ENCODE measurements around the gene YPEL1.

The YPEL1 gene

DNA sequence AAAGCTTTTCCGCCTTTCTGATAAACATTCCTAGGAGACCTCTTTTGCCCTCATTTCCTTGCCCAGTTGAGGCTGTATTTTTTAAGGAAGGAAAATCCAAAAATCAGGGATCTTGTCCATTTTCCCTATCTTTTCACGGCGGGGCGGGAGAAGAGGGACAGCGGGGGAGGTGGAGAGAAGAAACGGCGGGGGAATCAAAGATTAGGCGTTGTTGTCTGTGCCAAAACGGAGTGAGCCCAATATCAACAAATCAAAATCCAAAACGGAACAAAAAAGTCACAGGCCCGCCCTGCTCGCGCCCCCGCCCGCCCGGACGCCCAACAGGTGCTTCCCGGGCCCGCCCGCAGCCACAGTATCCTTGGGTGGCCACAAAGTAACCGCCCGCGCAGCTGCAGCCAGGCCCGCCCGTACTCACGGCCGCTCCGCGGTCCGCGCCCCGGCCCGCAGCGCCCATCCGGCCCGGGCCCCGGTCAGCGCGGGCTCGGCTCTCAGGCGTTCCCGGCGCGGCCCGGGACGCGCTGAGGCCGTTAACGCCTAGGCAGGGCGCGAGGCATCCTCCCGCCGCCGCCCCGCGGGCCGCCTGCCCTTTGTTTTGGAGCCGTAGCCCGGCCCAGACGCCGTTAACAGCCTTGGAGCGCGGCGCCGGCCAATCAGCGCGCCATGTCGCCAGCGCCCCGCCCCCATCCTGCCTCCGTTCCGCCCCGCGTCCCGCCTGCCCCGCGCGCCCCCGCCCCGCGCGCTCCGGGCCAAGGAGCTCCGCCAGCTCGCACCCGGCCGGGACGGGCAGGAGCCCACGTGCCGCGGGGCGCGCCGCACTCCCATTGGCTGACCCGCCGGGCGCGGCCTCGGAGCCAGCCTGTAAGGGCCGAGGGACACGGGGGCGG lies at the start of gene YPEL1:
YPEL1 (minus strand) TSS at position 595 of the 884 bp plus-strand sequence. CDS start 25,050 bp downstream, outside the sequence.
- Histone ChIP-seq H3K36me3 (ENCODE audit: control insufficient read depth, insufficient read depth, low read length) (no peaks in the 10 kb centered on the region), H3K27me3 (ENCODE audit: control insufficient read depth, insufficient read depth, low read length) (no peaks in the 10 kb centered on the region), H3K4me3 (ENCODE audit: low read length) (peak within 1 kb of the TSS; percentile 77), H3K4me1 (ENCODE audit: control insufficient read depth, insufficient read depth, low read length) (no peaks in the 10 kb centered on the region), H3K27ac (ENCODE audit: low read depth, low read length) (peak within 1 kb of the TSS; percentile 47), H3K9ac (ENCODE audit: low read length) (no peak within 1 kb of the TSS)

DNA sequence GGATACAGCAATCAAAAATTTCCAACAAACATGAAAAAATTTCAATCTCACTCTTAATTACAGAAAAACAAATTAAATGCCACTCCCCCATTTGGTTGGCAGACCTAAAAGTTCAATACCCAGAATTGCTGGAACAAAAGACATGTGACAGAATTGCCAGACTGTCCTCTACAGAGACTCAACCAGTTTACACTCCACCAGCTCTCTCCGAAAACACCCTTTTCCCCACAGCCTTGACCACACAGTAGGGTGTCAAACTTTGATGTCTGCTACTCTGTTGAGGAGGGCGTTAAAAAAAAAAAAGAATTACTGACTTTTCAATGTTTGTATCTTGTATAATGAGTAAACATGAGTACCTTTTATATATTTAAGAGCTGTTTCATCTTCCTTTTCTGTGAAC lies 44.7 kb upstream of the YPEL1 start:
- Histone ChIP-seq H3K27me3 (ENCODE audit: control insufficient read depth, insufficient read depth, low read length) (no peaks in the 10 kb centered on the region), H3K36me3 (ENCODE audit: control insufficient read depth, insufficient read depth, low read length) (peaks cover 4% of the 10 kb centered on the region), H3K4me1 (ENCODE audit: control insufficient read depth, insufficient read depth, low read length) (no peaks in the 10 kb centered on the region), H3K27ac (ENCODE audit: low read depth, low read length) (no peak overlapping the region), H3K9ac (ENCODE audit: low read length) (no peak overlapping the region), H3K4me3 (ENCODE audit: low read length) (no peak overlapping the region)

- H3K27ac ChIP-seq (ENCODE audit: low read depth, low read length): no peak overlapping the region
- H3K36me3 ChIP-seq (ENCODE audit: control insufficient read depth, insufficient read depth, low read length): peaks cover 4% of the 10 kb centered on the region
- H3K9ac ChIP-seq (ENCODE audit: low read length): no peak overlapping the region
Measured at GRCh38 chr22:21779444-21779843, 43.9 kb upstream of the YPEL1 start.

GRCh38 chr22:21778705-21779363 lies 43.2 kb upstream of the YPEL1 start:
- Histone ChIP-seq H3K4me3 (ENCODE audit: low read length) (no peak overlapping the region), H3K27ac (ENCODE audit: low read depth, low read length) (no peak overlapping the region), H3K9ac (ENCODE audit: low read length) (no peak overlapping the region), H3K4me1 (ENCODE audit: control insufficient read depth, insufficient read depth, low read length) (no peaks in the 10 kb centered on the region), H3K27me3 (ENCODE audit: control insufficient read depth, insufficient read depth, low read length) (no peaks in the 10 kb centered on the region), H3K36me3 (ENCODE audit: control insufficient read depth, insufficient read depth, low read length) (peaks cover 4% of the 10 kb centered on the region)

More at GRCh38 chr22:21779444-21779843, 43.9 kb upstream of the YPEL1 start:
- no peaks in the 10 kb centered on the region for H3K4me1 ChIP-seq (ENCODE audit: control insufficient read depth, insufficient read depth, low read length)
- no peak overlapping the region for H3K4me3 ChIP-seq (ENCODE audit: low read length)
- no peaks in the 10 kb centered on the region for H3K27me3 ChIP-seq (ENCODE audit: control insufficient read depth, insufficient read depth, low read length)

DNA sequence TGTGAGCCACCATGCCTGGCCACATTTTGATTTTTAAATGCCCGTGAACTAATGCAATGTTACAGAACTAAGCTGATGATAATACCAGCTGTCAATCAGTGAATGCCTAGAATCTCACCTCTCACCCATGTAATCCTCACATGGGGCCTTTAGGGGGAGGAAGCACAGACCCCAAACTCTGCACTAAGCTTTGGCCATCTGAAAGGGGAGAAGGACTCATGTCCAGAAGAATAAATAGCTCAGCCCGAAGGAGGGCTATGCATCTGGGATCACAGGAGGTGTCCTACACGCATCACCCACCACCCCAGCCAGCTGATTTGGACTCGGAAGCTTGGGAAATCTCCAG lies 36.0 kb upstream of the YPEL1 start:
- peaks cover 24% of the 10 kb centered on the region for H3K36me3 ChIP-seq (ENCODE audit: control insufficient read depth, insufficient read depth, low read length)
- no peak overlapping the region for H3K9ac ChIP-seq (ENCODE audit: low read length)
- no peak overlapping the region for H3K4me3 ChIP-seq (ENCODE audit: low read length)
- H3K4me1 ChIP-seq (ENCODE audit: control insufficient read depth, insufficient read depth, low read length): no peaks in the 10 kb centered on the region
- H3K27ac ChIP-seq (ENCODE audit: low read depth, low read length): no peak overlapping the region
- no peaks in the 10 kb centered on the region for H3K27me3 ChIP-seq (ENCODE audit: control insufficient read depth, insufficient read depth, low read length)

DNA sequence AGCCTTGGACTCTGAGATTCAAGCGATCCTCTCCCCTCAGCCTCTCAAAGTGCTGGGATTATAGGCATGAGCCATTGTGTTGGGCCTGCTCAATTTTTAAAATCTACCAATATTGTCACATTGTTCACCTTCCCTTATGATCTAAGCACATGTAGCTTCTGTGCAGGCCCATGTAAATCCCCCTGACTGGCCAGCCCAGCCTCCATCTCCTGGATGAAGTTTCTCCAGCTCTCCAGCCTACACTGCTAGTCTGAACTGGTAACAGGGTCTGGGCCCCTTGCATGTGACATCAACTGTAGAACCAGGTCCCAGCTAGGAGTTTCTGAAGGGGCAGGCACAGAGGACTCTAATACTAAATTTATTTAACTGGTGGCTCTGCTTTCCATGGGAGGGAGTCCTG lies 32.8 kb upstream of the YPEL1 start:
- no peaks in the 10 kb centered on the region for H3K4me1 ChIP-seq (ENCODE audit: control insufficient read depth, insufficient read depth, low read length)
- H3K9ac ChIP-seq (ENCODE audit: low read length): no peak overlapping the region
- no peak overlapping the region for H3K4me3 ChIP-seq (ENCODE audit: low read length)
- peaks cover 43% of the 10 kb centered on the region for H3K36me3 ChIP-seq (ENCODE audit: control insufficient read depth, insufficient read depth, low read length)
- H3K27ac ChIP-seq (ENCODE audit: low read depth, low read length): no peak overlapping the region
- H3K27me3 ChIP-seq (ENCODE audit: control insufficient read depth, insufficient read depth, low read length): no peaks in the 10 kb centered on the region

DNA sequence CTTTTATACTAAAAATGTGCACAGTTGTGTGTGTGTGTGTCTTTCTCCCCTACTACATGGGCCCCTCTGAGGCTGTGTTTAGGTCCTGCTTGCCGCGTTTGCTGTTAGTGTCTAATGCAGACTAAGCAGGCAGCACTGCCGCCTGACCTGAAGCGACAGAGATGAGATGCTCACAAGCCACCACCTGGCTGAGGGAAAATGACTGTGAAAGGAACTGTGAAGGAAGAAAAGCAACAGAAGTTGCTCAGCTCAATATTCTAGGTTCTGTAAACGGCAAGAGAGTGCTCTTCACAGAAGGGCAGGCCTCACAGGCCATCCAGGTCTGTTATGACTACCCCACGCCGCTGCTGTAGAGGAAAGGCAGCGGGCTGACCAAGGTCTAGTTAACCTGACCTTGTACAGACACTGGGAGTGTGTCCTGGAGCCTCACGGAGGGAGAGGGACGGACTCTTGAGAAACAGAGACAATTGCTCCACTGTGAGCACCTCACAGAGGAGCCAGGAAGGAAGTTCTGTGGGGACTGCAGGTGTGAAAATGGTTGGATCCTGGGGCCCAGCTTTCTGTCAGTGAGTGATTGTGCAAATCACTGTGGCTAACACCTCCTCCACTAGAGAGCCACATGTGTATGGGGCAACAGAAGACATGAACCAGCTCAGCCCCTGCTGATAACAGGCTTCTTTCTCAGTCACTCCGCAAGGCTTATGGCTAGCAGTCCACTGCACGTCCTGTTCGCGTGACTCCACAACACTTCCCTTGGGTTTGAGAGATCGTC lies 31.3 kb upstream of the YPEL1 start:
- Histone ChIP-seq H3K36me3 (ENCODE audit: control insufficient read depth, insufficient read depth, low read length) (peaks cover 39% of the 10 kb centered on the region), H3K9ac (ENCODE audit: low read length) (no peak overlapping the region), H3K27ac (ENCODE audit: low read depth, low read length) (no peak overlapping the region)

GRCh38 chr22:21765909-21766529 lies 30.4 kb upstream of the YPEL1 start:
- H3K4me3 ChIP-seq (ENCODE audit: low read length): no peak overlapping the region
- H3K9ac ChIP-seq (ENCODE audit: low read length): no peak overlapping the region
- H3K27ac ChIP-seq (ENCODE audit: low read depth, low read length): no peak overlapping the region
- H3K27me3 ChIP-seq (ENCODE audit: control insufficient read depth, insufficient read depth, low read length): no peaks in the 10 kb centered on the region
- H3K36me3 ChIP-seq (ENCODE audit: control insufficient read depth, insufficient read depth, low read length): peaks cover 34% of the 10 kb centered on the region
- no peaks in the 10 kb centered on the region for H3K4me1 ChIP-seq (ENCODE audit: control insufficient read depth, insufficient read depth, low read length)

More for the DNA sequence above, 31.3 kb upstream of the YPEL1 start:
- no peaks in the 10 kb centered on the region for H3K27me3 ChIP-seq (ENCODE audit: control insufficient read depth, insufficient read depth, low read length)
- no peaks in the 10 kb centered on the region for H3K4me1 ChIP-seq (ENCODE audit: control insufficient read depth, insufficient read depth, low read length)
- no peak overlapping the region for H3K4me3 ChIP-seq (ENCODE audit: low read length)

DNA sequence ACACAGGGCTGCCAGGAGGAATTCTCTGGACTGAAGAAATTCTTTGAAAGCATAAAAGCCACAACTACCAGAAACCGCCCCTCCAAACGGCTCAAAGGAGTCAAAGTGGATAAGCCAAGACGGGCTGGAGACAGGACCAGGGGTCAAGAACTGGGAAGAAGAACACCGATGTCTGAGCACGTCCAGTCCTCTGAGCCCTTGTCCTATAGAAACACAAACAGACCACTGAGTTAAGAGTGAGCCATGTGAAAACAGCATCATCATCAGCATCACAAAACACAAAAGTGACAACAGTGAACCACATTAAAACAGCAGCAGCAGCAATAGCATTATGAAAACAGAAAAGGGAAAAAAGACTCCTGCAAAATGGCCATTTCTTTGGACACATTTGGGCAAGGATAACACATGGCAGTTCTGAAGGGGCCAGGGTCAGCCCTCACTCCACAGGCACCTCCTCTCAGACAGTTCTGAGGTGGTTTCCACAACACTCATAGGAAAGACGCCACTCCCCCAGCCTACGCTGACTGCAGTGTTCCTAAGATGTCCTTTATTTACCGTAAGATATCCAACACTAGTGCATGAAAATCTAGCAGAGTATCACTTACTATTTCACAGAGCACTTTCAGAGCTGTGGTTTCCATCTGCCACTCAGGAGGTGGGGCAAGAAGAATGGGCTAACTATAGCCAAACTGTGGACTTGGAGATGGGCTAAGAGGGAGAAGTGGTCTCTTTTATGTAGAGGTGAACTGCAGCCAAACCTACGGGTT lies 28.6 kb upstream of the YPEL1 start:
- Histone ChIP-seq H3K9ac (ENCODE audit: low read length) (no peak overlapping the region), H3K27me3 (ENCODE audit: control insufficient read depth, insufficient read depth, low read length) (no peaks in the 10 kb centered on the region), H3K4me1 (ENCODE audit: control insufficient read depth, insufficient read depth, low read length) (no peaks in the 10 kb centered on the region), H3K4me3 (ENCODE audit: low read length) (no peak overlapping the region), H3K27ac (ENCODE audit: low read depth, low read length) (no peak overlapping the region), H3K36me3 (ENCODE audit: control insufficient read depth, insufficient read depth, low read length) (peaks cover 33% of the 10 kb centered on the region)

GRCh38 chr22:21762712-21763581 lies 27.4 kb upstream of the YPEL1 start:
- Histone ChIP-seq H3K27ac (ENCODE audit: low read depth, low read length) (no peak overlapping the region), H3K9ac (ENCODE audit: low read length) (no peak overlapping the region), H3K36me3 (ENCODE audit: control insufficient read depth, insufficient read depth, low read length) (peaks cover 33% of the 10 kb centered on the region), H3K27me3 (ENCODE audit: control insufficient read depth, insufficient read depth, low read length) (no peaks in the 10 kb centered on the region), H3K4me3 (ENCODE audit: low read length) (no peak overlapping the region), H3K4me1 (ENCODE audit: control insufficient read depth, insufficient read depth, low read length) (no peaks in the 10 kb centered on the region)
